ENCODE results near the gene NECTIN1. TPM values are rescaled to one million over a fixed set of nuclear protein-coding genes. Genes with fewer than 3 reads are reported as not detected.

Gene NECTIN1
- total RNA-seq, 1 donor: 5.8 TPM

DNA sequence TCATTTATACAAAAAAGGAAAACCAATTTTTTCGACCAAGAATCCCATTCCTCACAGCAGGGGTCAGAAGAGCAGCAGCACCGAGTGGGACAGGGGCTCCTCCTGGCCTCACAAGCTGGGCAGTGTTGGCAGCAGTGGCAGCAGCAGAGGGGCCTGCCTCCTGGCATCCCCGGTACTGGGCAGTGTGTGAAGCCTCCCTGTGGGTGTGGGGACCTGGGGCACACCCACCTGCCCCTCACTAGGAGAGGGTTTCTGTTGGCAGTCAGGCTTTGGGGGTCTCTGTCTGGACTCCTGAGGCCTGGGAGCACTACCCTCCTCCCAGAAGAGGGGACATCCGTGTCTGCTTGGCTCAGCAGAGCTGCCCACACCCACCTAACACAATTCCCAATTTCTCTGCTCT lies 67.8 kb downstream of the NECTIN1 start:
- Histone ChIP-seq H3K79me2 (ENCODE audit: insufficient read depth, low read length) (no peaks in the 10 kb centered on the region), H3K27ac (ENCODE audit: low read depth, low read length) (no peak overlapping the region), H3K9me3 (ENCODE audit: low read depth, low read length) (no peaks in the 10 kb centered on the region), H3K36me3 (ENCODE audit: insufficient read depth, low read length) (no peaks in the 10 kb centered on the region), H4K20me1 (ENCODE audit: insufficient read depth, low read length) (no peaks in the 10 kb centered on the region), H3K27me3 (ENCODE audit: insufficient read depth, low read length) (no peaks in the 10 kb centered on the region), H3K4me3 (ENCODE audit: insufficient read depth, low read length) (no peak overlapping the region), H3K4me2 (ENCODE audit: insufficient read depth, low read length) (no peak overlapping the region), H2AFZ (ENCODE audit: low read length) (no peak overlapping the region), H3K4me1 (ENCODE audit: insufficient read depth, low read length) (no peaks in the 10 kb centered on the region)
- peak; percentile 68 for DNase-seq (ENCODE audit: insufficient read length, low spot score, missing footprints)
- TF ChIP-seq, protein P1, sequence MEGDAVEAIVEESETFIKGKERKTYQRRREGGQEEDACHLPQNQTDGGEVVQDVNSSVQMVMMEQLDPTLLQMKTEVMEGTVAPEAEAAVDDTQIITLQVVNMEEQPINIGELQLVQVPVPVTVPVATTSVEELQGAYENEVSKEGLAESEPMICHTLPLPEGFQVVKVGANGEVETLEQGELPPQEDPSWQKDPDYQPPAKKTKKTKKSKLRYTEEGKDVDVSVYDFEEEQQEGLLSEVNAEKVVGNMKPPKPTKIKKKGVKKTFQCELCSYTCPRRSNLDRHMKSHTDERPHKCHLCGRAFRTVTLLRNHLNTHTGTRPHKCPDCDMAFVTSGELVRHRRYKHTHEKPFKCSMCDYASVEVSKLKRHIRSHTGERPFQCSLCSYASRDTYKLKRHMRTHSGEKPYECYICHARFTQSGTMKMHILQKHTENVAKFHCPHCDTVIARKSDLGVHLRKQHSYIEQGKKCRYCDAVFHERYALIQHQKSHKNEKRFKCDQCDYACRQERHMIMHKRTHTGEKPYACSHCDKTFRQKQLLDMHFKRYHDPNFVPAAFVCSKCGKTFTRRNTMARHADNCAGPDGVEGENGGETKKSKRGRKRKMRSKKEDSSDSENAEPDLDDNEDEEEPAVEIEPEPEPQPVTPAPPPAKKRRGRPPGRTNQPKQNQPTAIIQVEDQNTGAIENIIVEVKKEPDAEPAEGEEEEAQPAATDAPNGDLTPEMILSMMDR (IDR thresholded peaks at IDR 0.05; ENCODE audit: extremely low read depth, low read depth, low read length): no peak

DNA sequence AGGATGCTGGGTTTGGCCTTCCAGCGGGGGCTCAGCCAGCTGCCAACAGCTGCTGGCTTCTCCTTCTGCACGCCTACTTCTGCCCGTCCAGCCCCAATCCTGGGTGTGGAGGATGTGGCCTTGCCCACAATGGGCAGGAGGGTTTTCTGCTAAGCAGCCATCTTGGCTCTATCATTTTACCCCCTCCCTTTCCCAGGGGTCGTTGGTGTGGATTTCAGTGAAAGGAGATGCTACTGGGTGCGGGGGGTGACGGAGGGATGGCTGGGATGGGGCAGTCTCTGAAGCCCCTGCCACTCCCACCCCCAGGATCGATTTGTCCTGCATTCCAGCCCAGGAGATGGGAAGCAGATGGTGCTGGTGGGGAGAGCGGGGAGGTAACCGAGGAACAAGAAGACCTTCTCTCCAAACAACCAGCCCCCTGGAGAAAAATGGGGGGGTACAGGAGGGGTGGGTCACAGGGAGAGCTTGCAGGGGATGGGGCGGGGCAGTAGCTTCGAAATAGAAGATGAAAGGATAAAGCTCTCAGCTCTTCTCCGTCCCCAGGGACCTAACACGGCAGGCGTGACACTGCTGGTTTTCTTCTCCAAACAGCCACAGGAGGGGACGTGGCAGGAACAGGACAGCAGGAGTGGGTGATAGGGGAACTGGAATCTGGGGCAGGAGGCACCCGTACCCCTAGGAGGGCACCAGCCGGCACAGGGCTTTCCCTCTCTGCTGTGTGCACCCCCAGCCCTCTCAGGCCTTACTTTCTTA lies 68.9 kb downstream of the NECTIN1 start:
- Histone ChIP-seq H2AFZ (ENCODE audit: low read length) (no peak overlapping the region), H3K4me2 (ENCODE audit: insufficient read depth, low read length) (no peak overlapping the region), H3K4me3 (ENCODE audit: insufficient read depth, low read length) (no peak overlapping the region), H3K9me3 (ENCODE audit: low read depth, low read length) (no peaks in the 10 kb centered on the region), H4K20me1 (ENCODE audit: insufficient read depth, low read length) (no peaks in the 10 kb centered on the region), H3K4me1 (ENCODE audit: insufficient read depth, low read length) (no peaks in the 10 kb centered on the region), H3K27me3 (ENCODE audit: insufficient read depth, low read length) (no peaks in the 10 kb centered on the region), H3K79me2 (ENCODE audit: insufficient read depth, low read length) (no peaks in the 10 kb centered on the region), H3K27ac (ENCODE audit: low read depth, low read length) (no peak overlapping the region), H3K36me3 (ENCODE audit: insufficient read depth, low read length) (no peaks in the 10 kb centered on the region)
- peak; percentile 78 for DNase-seq (ENCODE audit: insufficient read length, low spot score, missing footprints)
- TF ChIP-seq, protein P1 (IDR thresholded peaks at IDR 0.05; ENCODE audit: extremely low read depth, low read depth, low read length): no peak

DNA sequence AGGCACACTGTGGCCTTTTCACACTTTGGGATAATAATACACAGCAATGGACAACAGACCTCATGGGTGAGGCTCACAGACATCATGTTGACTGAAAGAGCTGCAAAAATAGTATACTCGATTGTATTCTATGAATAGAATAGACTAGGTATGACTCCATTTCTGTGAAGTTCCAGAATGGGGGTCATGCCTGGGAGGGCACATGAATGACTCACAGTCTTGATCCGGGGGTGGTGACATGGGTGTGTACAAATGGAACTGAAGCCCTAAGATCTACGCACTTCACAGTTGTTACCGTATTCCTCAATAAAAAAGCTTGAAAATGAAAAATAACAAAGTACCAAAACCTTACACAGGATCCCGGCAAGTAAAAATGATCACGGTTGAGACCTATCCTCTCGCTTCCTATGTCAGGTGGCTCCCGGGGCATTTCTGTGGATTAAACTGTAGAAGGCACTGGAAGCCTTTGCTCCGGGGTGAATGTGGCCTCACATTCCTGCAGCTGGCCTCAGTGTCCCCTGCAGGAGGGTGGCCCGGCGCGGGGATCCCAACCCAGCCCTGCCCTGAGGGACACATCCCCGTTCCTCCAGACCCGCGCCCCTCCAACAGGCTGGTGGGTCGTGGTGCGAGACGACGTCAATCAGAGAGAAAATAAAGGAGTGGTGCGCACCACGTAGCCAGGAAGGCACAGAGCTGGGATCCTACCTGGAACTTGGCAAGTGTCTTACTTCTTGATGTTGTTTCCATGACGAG lies 75.9 kb downstream of the NECTIN1 start:
- no peaks in the 10 kb centered on the region for H3K79me2 ChIP-seq (ENCODE audit: insufficient read depth, low read length)
- H4K20me1 ChIP-seq (ENCODE audit: insufficient read depth, low read length): no peaks in the 10 kb centered on the region
- H3K4me1 ChIP-seq (ENCODE audit: insufficient read depth, low read length): no peaks in the 10 kb centered on the region
- no peak overlapping the region for H3K27ac ChIP-seq (ENCODE audit: low read depth, low read length)
- peaks cover 6% of the 10 kb centered on the region for H3K27me3 ChIP-seq (ENCODE audit: insufficient read depth, low read length)
- no peak overlapping the region for H2AFZ ChIP-seq (ENCODE audit: low read length)
- no peaks in the 10 kb centered on the region for H3K9me3 ChIP-seq (ENCODE audit: low read depth, low read length)
- no peak overlapping the region for H3K4me3 ChIP-seq (ENCODE audit: insufficient read depth, low read length)
- H3K36me3 ChIP-seq (ENCODE audit: insufficient read depth, low read length): no peaks in the 10 kb centered on the region
- TF ChIP-seq, protein P1 (IDR thresholded peaks at IDR 0.05; ENCODE audit: extremely low read depth, low read depth, low read length): no peak
- DNase-seq (ENCODE audit: insufficient read length, low spot score, missing footprints): peak; percentile 69
- H3K4me2 ChIP-seq (ENCODE audit: insufficient read depth, low read length): no peak overlapping the region
